ENCODE data around the gene C1QTNF6. TPM values are rescaled to one million over a fixed set of nuclear protein-coding genes. Genes with fewer than 3 reads are reported as not detected.

Gene C1QTNF6
- polyA plus RNA-seq, 1 donor from 2014 or later = 5.3 TPM

- Histone ChIP-seq H3K9me2 (ENCODE audit: insufficient read depth, low read length) (no peaks in the 10 kb centered on the region), H3K4me3 (ENCODE audit: low read length) (no peak overlapping the region), H4K20me1 (ENCODE audit: insufficient read depth) (no peaks in the 10 kb centered on the region), H3K27ac (ENCODE audit: low read length) (no peak overlapping the region), H3K36me3 (ENCODE audit: insufficient read depth, low read length) (no peaks in the 10 kb centered on the region), H3K4me2 (ENCODE audit: low read length) (no peak overlapping the region), H3K27me3 (ENCODE audit: insufficient read depth, low read depth, low read length) (no peaks in the 10 kb centered on the region), H3K9ac (ENCODE audit: low read length) (no peak overlapping the region), H3F3A (ENCODE audit: insufficient read depth, low read length, poor library complexity, severe bottlenecking) (no peaks in the 10 kb centered on the region), H3K9me3 (ENCODE audit: low read length) (no peaks in the 10 kb centered on the region), H2AFZ (ENCODE audit: low read depth, low read length) (no peak overlapping the region), H3K79me2 (replicated peaks; ENCODE audit: insufficient read depth, low read length) (no peaks in the 10 kb centered on the region)
- no peak for TF ChIP-seq MXI1 (conservative IDR thresholded peaks at IDR 0.05; ENCODE audit: poor library complexity, severe bottlenecking)
Observed at GRCh38 chr22:37232140-37232998, 44.3 kb upstream of the C1QTNF6 start.

DNA sequence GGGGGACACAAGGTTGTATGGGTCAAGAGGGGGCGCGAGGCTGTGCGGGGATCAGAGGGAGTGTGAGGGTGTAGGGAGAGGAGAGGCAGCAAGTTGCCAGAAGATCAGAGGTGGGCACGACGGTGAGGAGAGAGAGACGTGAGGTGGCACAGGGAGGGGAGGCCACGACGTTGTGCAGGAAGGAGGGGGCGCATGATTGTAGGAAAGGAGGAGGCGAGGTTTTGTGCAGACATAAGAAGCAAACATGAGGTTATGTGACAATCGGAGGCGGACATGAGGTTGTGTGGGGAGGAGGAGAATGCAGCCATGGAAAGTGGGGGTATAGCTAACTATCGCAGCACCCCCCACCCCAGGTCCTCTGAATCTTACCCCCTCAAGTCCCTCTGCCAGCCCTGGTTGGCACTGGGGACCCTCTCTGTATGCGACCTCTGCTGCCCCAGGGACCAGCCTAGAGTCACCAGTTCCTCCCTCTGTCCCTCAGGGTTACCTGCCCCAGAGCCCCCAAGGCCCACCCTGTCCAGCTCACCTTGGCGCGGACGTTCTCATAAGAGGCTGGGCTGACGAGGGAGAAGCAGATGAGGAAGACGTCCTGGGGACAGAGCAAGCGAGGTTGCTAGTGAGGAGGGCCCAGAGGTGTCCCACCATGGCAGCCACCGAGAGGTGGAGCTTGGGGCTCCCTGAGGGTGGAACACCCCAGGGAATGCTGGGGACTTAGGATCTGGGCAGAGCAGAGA is 43.5 kb upstream of the C1QTNF6 start:
- no peak for TF ChIP-seq SMC3 (conservative IDR thresholded peaks at IDR 0.05; ENCODE audit: poor library complexity)
- TF ChIP-seq, protein P1, sequence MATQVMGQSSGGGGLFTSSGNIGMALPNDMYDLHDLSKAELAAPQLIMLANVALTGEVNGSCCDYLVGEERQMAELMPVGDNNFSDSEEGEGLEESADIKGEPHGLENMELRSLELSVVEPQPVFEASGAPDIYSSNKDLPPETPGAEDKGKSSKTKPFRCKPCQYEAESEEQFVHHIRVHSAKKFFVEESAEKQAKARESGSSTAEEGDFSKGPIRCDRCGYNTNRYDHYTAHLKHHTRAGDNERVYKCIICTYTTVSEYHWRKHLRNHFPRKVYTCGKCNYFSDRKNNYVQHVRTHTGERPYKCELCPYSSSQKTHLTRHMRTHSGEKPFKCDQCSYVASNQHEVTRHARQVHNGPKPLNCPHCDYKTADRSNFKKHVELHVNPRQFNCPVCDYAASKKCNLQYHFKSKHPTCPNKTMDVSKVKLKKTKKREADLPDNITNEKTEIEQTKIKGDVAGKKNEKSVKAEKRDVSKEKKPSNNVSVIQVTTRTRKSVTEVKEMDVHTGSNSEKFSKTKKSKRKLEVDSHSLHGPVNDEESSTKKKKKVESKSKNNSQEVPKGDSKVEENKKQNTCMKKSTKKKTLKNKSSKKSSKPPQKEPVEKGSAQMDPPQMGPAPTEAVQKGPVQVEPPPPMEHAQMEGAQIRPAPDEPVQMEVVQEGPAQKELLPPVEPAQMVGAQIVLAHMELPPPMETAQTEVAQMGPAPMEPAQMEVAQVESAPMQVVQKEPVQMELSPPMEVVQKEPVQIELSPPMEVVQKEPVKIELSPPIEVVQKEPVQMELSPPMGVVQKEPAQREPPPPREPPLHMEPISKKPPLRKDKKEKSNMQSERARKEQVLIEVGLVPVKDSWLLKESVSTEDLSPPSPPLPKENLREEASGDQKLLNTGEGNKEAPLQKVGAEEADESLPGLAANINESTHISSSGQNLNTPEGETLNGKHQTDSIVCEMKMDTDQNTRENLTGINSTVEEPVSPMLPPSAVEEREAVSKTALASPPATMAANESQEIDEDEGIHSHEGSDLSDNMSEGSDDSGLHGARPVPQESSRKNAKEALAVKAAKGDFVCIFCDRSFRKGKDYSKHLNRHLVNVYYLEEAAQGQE (IDR thresholded peaks at IDR 0.05; ENCODE audit: borderline replicate concordance) = no peak
- TF ChIP-seq, protein P2, sequence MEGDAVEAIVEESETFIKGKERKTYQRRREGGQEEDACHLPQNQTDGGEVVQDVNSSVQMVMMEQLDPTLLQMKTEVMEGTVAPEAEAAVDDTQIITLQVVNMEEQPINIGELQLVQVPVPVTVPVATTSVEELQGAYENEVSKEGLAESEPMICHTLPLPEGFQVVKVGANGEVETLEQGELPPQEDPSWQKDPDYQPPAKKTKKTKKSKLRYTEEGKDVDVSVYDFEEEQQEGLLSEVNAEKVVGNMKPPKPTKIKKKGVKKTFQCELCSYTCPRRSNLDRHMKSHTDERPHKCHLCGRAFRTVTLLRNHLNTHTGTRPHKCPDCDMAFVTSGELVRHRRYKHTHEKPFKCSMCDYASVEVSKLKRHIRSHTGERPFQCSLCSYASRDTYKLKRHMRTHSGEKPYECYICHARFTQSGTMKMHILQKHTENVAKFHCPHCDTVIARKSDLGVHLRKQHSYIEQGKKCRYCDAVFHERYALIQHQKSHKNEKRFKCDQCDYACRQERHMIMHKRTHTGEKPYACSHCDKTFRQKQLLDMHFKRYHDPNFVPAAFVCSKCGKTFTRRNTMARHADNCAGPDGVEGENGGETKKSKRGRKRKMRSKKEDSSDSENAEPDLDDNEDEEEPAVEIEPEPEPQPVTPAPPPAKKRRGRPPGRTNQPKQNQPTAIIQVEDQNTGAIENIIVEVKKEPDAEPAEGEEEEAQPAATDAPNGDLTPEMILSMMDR (IDR thresholded peaks at IDR 0.05; ENCODE audit: poor library complexity, severe bottlenecking) = no peak
- no peak for TF ChIP-seq MXI1 (conservative IDR thresholded peaks at IDR 0.05; ENCODE audit: poor library complexity, severe bottlenecking)
- TF ChIP-seq RAD21 (conservative IDR thresholded peaks at IDR 0.05) = no peak
- TF ChIP-seq EP300 (conservative IDR thresholded peaks at IDR 0.05; ENCODE audit: poor library complexity, severe bottlenecking) = no peak
- no peak for TF ChIP-seq POLR2AphosphoS5 (IDR thresholded peaks at IDR 0.05)
- no peak for TF ChIP-seq TAF1 (IDR thresholded peaks at IDR 0.05; ENCODE audit: low read depth)
- TF ChIP-seq EZH2 (IDR thresholded peaks at IDR 0.05; ENCODE audit: borderline replicate concordance, insufficient read depth, low read length, poor library complexity, severe bottlenecking) = no peak
- no peak overlapping the region for H2AFZ ChIP-seq (ENCODE audit: low read depth, low read length)
- H3K9ac ChIP-seq (ENCODE audit: low read length) = no peak overlapping the region
- H3K9me3 ChIP-seq (ENCODE audit: low read length) = no peaks in the 10 kb centered on the region
- H3K4me3 ChIP-seq (ENCODE audit: low read length) = no peak overlapping the region
- no peak overlapping the region for H3K27ac ChIP-seq (ENCODE audit: low read length)
- no peaks in the 10 kb centered on the region for H3K79me2 ChIP-seq (replicated peaks; ENCODE audit: insufficient read depth, low read length)
- H3K36me3 ChIP-seq (ENCODE audit: insufficient read depth, low read length) = no peaks in the 10 kb centered on the region
- H3K27me3 ChIP-seq (ENCODE audit: insufficient read depth, low read depth, low read length) = no peaks in the 10 kb centered on the region
- no peaks in the 10 kb centered on the region for H3F3A ChIP-seq (ENCODE audit: insufficient read depth, low read length, poor library complexity, severe bottlenecking)
- H3K4me2 ChIP-seq (ENCODE audit: low read length) = no peak overlapping the region
- no peaks in the 10 kb centered on the region for H3K9me2 ChIP-seq (ENCODE audit: insufficient read depth, low read length)
- no peaks in the 10 kb centered on the region for H4K20me1 ChIP-seq (ENCODE audit: insufficient read depth)

All from neural cell (in vitro differentiated cells).